DMS153 (cell line): ENCODE results near the gene DDX27.
"Not testable (repeated sequence)": the region's sequence is repeated elsewhere in the genome, so short reads cannot be mapped to it uniquely, and the experiment has no call there.

Experiments used
- DNase-seq: peaks from one replicate; lab custom pipeline; 2025; lab: John Stamatoyannopoulos, UW

Gene DDX27

DNA sequence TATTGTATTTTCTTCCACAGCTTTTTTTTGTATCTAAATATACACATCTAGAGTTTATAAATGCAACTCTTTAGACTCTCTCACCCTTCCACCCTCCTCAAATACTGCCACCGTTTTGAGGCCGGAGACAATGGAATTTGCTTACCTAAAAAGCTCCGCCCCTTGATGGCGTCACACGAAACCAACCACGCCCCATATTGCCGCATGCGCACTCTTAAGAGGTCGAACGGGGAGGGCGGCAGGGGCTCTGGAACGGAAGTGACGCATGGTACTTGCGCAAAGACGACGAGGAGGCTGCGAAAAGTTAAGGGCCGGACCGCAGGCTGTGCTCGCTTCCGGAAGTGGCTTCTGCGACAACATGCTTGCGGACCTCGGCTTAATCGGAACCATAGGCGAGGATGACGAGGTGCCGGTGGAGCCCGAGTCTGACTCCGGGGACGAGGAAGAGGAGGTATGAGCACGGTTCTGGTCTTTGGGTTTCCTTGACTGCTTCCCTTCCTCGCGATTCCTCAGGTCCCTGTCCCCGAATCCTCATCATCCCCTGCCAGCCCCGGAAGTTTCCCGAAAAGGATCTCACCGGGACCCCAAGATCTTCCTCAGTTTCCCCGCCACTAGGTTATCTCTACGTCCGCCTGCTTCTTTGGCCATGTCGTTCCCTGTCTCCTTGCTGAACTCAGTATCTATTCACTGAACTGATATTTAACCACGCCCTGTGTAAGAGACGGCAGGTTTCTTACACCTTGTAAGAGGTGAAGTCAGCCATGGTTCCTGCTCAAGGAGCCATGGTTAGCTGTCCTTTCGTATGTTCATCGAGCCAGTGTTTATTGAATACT lies at the start of gene DDX27:
Gene DDX27, plus strand, starts transcription at position 326 of the 833 bp plus-strand sequence. Its CDS starts 33 bp downstream, at position 359.
- peak; percentile 97 for DNase-seq

GRCh38 chr20:49169547-49169946 lies 49.7 kb upstream of the DDX27 start:
- no peak for DNase-seq

GRCh38 chr20:49170714-49171113 lies 48.5 kb upstream of the DDX27 start:
- no peak for DNase-seq

- DNase-seq = no peak
These were observed 47.3 kb upstream of the DDX27 start for GRCh38 chr20:49171909-49172308.

GRCh38 chr20:49172413-49172812 lies 46.8 kb upstream of the DDX27 start:
- DNase-seq = no peak

DNA sequence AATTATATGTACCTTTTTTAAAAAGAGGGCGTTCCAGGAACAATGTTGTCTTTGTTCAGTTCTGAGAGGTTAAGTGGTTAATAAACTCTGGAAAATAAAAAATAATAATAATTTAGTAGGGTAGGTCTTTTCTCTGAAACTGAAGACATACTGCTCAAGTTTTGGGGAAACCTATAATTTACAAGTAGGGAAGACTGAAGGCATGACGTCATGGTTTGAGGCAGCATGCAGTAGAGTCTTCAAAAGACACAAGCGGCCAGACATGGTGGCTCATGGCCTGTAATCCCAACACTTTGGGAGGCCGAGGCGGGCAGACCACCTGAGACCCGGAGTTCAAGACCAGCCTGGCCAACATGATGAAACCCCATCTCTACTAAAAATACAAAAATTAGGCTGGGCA lies 45.0 kb upstream of the DDX27 start:
- DNase-seq = no peak

GRCh38 chr20:49179368-49180277 lies 39.6 kb upstream of the DDX27 start:
- no peak for DNase-seq

DNA sequence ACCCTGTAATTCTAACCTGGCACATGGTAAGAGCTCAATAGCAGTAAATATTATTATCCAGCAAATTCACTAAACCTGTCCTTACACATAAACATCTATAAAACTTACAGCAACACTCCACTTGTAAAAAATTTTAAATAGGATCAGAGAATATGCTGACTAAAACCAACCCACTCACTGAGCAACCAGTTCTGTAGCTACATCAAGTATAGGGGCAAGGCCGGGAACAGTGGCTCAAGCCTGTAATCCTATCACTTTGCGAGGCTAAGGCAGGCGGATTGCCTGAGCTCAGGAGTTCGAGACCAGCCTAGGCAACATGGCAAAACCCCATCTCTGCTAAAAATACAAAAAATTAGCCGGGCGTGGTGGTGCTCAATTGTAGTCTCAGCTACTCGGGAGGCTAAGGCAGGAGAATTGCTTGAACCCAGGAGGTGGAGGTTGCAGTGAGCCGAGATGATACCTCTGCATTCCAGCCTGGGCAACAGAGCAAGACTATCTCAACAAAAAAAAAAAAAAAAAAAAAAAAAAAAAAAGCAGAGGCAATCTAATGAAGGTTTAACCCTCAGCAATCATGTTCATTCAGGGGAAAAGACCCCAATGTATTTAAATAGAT lies 37.8 kb upstream of the DDX27 start:
- DNase-seq = no peak

DNA sequence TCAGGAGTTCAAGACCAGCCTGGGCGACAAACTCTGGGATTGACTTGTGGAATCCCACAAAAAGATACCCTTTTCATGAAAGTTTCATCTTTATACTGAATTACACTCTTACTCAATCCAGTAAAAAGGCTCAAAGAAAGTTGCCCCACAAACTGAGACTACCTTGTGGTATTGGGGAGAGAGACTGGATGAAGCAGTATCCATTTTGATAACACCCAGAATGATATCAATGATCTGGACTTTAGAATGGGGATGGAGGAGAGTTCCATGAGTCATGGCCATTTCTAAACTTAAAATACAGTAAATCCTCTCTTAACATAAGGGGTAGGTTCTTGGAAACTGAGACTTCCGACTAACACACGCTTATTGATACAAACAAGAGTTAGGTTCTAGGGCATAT lies 35.8 kb upstream of the DDX27 start:
- no peak for DNase-seq

- not testable (repeated sequence) for DNase-seq
These were observed 35.1 kb upstream of the DDX27 start for GRCh38 chr20:49184084-49184501.

GRCh38 chr20:49184691-49185070 lies 34.5 kb upstream of the DDX27 start:
- no peak for DNase-seq

GRCh38 chr20:49185071-49185761 lies 34.0 kb upstream of the DDX27 start:
- no peak for DNase-seq

- DNase-seq = no peak
These were observed 32.5 kb upstream of the DDX27 start for GRCh38 chr20:49186535-49187329.

- DNase-seq = no peak
These were observed 31.8 kb upstream of the DDX27 start for GRCh38 chr20:49187330-49187850.

GRCh38 chr20:49187851-49188641 lies 31.2 kb upstream of the DDX27 start, which contains the start of gene STAU1:
TSS of gene STAU1 (minus strand) at chr20:49188334. CDS start at chr20:49166201, 22,133 bp downstream.
- DNase-seq = peak; percentile 92

GRCh38 chr20:49192944-49193518 lies 26.2 kb upstream of the DDX27 start:
- not testable (repeated sequence) for DNase-seq

DNA sequence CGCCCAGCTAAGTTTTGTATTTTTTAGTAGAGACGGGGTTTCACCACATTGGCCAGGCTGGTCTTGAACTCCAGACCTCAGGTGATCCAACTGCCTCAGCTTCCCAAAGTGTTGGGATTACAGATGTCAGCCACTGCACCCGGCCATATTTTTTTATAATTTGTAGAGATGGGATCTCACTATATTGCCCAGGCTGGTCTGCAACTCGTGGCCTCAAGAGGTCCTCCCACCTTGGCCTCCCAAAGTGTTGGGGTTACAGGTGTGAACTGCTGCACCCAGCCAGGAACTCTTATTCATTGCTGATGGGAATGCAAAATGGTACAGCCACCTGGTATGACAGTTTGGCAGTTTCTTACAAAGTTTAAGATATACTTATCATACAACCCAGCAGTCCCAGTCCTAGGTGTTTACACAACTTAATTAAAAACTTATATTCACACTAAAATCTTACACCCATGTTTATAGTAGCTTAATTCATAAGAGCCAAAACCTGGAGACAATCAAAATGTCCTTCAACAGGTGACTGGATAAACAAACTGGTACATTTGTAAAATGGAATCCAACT lies 19.4 kb upstream of the DDX27 start:
- no peak for DNase-seq

DNA sequence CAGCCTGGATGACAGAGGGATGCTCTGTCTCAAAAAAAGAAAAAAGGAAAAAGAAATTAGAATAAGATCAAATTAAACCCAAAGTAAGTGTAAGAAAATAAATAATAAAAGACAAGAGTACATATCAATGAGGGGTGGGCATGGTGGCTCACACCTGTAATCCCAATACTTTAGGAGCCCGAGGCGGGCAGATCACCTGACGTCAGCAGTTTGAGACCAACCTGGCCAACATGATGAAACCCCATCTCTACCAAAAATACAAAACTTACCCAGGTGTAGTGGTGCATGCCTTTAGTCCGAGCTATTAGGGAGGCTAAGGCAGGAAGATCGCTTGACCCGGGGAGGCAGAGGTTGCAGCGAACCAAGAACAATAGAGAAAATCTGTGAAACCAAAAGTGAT lies 16.2 kb upstream of the DDX27 start:
- no peak for DNase-seq

- DNase-seq = no peak
These were observed 15.5 kb upstream of the DDX27 start for GRCh38 chr20:49203746-49204145.
